Thyroid gland (tissue), 4 donors: ENCODE results near the gene UBTD1.

Source experiments
- CTCF ChIP-seq, 6 experiments: fragments of 200-600 bp in 3 of 6; fragments of 450-650 bp in 3 of 6; sonication (generic) in 3 of 6; IDR thresholded peaks; one replicate each; pipeline ENCODE4 v1.5.1; 2016 to 2019; ENCODE audit warnings: antibody characterized with exemption in 6 of 6, mild to moderate bottlenecking in 2 of 6, inconsistent platforms in 1 of 6, moderate library complexity in 1 of 6
- POLR2A ChIP-seq, 2 donors: fragments of 450-650 bp; IDR thresholded peaks; one replicate each; pipeline ENCODE4 v1.6.1; 2017; ENCODE audit warnings: antibody characterized with exemption in 2 of 2, mild to moderate bottlenecking in 2 of 2, moderate library complexity in 1 of 2

GRCh38 chr10:97608991-97609561 lies 110.4 kb downstream of the UBTD1 start:
- no peak for TF ChIP-seq CTCF (IDR thresholded peaks at IDR 0.05)
- no peak for TF ChIP-seq POLR2A (IDR thresholded peaks at IDR 0.05)
